ENCODE data around the gene PIGA.
"Not testable (repeated sequence)": the region's sequence is repeated elsewhere in the genome, so short reads cannot be mapped to it uniquely, and the experiment has no call there.

Gene PIGA

GRCh38 chrX:15343075-15343476, 7.8 kb upstream of the PIGA start:
- H3K4me1 Mint-ChIP-seq (ENCODE audit: low read depth), result no peaks in the 10 kb centered on the region
- no peak for DNase-seq
- no peaks in the 10 kb centered on the region for H3K36me3 Mint-ChIP-seq (ENCODE audit: low read depth)
- H3K4me3 Mint-ChIP-seq, result no peak overlapping the region
- peaks cover 72% of the 10 kb centered on the region for H3K27me3 Mint-ChIP-seq
- H3K9me3 Mint-ChIP-seq, result no peaks in the 10 kb centered on the region
- H3K27ac Mint-ChIP-seq, result no peak overlapping the region

- no peak overlapping the region for H3K4me3 Mint-ChIP-seq
- H3K27me3 Mint-ChIP-seq, result peaks cover 74% of the 10 kb centered on the region
- DNase-seq, result no peak
- H3K9me3 Mint-ChIP-seq, result no peaks in the 10 kb centered on the region
- peaks cover 5% of the 10 kb centered on the region for H3K4me1 Mint-ChIP-seq (ENCODE audit: low read depth)
- H3K27ac Mint-ChIP-seq, result no peak overlapping the region
- no peaks in the 10 kb centered on the region for H3K36me3 Mint-ChIP-seq (ENCODE audit: low read depth)
Measured at GRCh38 chrX:15340867-15341266, 5.5 kb upstream of the PIGA start.

- DNase-seq, result no peak
- Mint-ChIP-seq H3K4me3 (peak overlapping the region; percentile 89), H3K4me1 (ENCODE audit: low read depth) (peaks cover 14% of the 10 kb centered on the region), H3K9me3 (no peaks in the 10 kb centered on the region), H3K27ac (peak overlapping the region; percentile 84), H3K36me3 (ENCODE audit: low read depth) (peaks cover 23% of the 10 kb centered on the region), H3K27me3 (peaks cover 48% of the 10 kb centered on the region)
Measured at GRCh38 chrX:15336023-15336413, 695 bp upstream of the PIGA start.

- H3K27ac Mint-ChIP-seq, result peak overlapping the region; percentile 95
- peaks cover 40% of the 10 kb centered on the region for H3K27me3 Mint-ChIP-seq
- no peak for DNase-seq
- no peaks in the 10 kb centered on the region for H3K9me3 Mint-ChIP-seq
- peaks cover 14% of the 10 kb centered on the region for H3K4me1 Mint-ChIP-seq (ENCODE audit: low read depth)
- peaks cover 32% of the 10 kb centered on the region for H3K36me3 Mint-ChIP-seq (ENCODE audit: low read depth)
- H3K4me3 Mint-ChIP-seq, result peak overlapping the region; percentile 89
Measured at GRCh38 chrX:15334561-15334960, 762 bp downstream of the PIGA start.

- Mint-ChIP-seq H3K36me3 (ENCODE audit: low read depth) (peaks cover 60% of the 10 kb centered on the region), H3K27me3 (peaks cover 11% of the 10 kb centered on the region), H3K4me3 (no peak overlapping the region), H3K27ac (no peak overlapping the region), H3K9me3 (no peaks in the 10 kb centered on the region), H3K4me1 (ENCODE audit: low read depth) (peaks cover 3% of the 10 kb centered on the region)
- DNase-seq, result no peak
Measured at GRCh38 chrX:15328821-15329220, 6.5 kb downstream of the PIGA start.

GRCh38 chrX:15328131-15328530, 7.2 kb downstream of the PIGA start:
- Mint-ChIP-seq H3K27ac (no peak overlapping the region), H3K27me3 (peaks cover 14% of the 10 kb centered on the region), H3K4me1 (ENCODE audit: low read depth) (peaks cover 3% of the 10 kb centered on the region), H3K9me3 (no peaks in the 10 kb centered on the region), H3K4me3 (no peak overlapping the region), H3K36me3 (ENCODE audit: low read depth) (peaks cover 67% of the 10 kb centered on the region)
- no peak for DNase-seq

- no peak overlapping the region for H3K27ac Mint-ChIP-seq
- H3K27me3 Mint-ChIP-seq, result peaks cover 16% of the 10 kb centered on the region
- no peaks in the 10 kb centered on the region for H3K9me3 Mint-ChIP-seq
- no peak overlapping the region for H3K4me3 Mint-ChIP-seq
- H3K4me1 Mint-ChIP-seq (ENCODE audit: low read depth), result no peaks in the 10 kb centered on the region
- DNase-seq, result no peak
- peaks cover 58% of the 10 kb centered on the region for H3K36me3 Mint-ChIP-seq (ENCODE audit: low read depth)
Measured at GRCh38 chrX:15322472-15322871, 12.9 kb downstream of the PIGA start.

- peaks cover 57% of the 10 kb centered on the region for H3K36me3 Mint-ChIP-seq (ENCODE audit: low read depth)
- no peaks in the 10 kb centered on the region for H3K4me1 Mint-ChIP-seq (ENCODE audit: low read depth)
- no peaks in the 10 kb centered on the region for H3K9me3 Mint-ChIP-seq
- H3K27ac Mint-ChIP-seq, result no peak overlapping the region
- H3K27me3 Mint-ChIP-seq, result peaks cover 16% of the 10 kb centered on the region
- no peak overlapping the region for H3K4me3 Mint-ChIP-seq
- no peak for DNase-seq
Measured at GRCh38 chrX:15322072-15322471, 13.3 kb downstream of the PIGA start.

GRCh38 chrX:15321447-15321846, 13.9 kb downstream of the PIGA start:
- Mint-ChIP-seq H3K4me1 (ENCODE audit: low read depth) (no peaks in the 10 kb centered on the region), H3K36me3 (ENCODE audit: low read depth) (peaks cover 57% of the 10 kb centered on the region), H3K27ac (no peak overlapping the region), H3K9me3 (no peaks in the 10 kb centered on the region), H3K27me3 (peaks cover 16% of the 10 kb centered on the region), H3K4me3 (no peak overlapping the region)
- no peak for DNase-seq

GRCh38 chrX:15320297-15320696, 15.0 kb downstream of the PIGA start:
- Mint-ChIP-seq H3K27me3 (peaks cover 16% of the 10 kb centered on the region), H3K36me3 (ENCODE audit: low read depth) (peaks cover 51% of the 10 kb centered on the region), H3K4me3 (no peak overlapping the region), H3K9me3 (no peaks in the 10 kb centered on the region), H3K27ac (no peak overlapping the region), H3K4me1 (ENCODE audit: low read depth) (no peaks in the 10 kb centered on the region)
- DNase-seq, result no peak

GRCh38 chrX:15319075-15319474, 16.2 kb downstream of the PIGA start:
- H3K27ac Mint-ChIP-seq, result no peak overlapping the region
- peaks cover 42% of the 10 kb centered on the region for H3K36me3 Mint-ChIP-seq (ENCODE audit: low read depth)
- H3K27me3 Mint-ChIP-seq, result peaks cover 18% of the 10 kb centered on the region
- no peaks in the 10 kb centered on the region for H3K4me1 Mint-ChIP-seq (ENCODE audit: low read depth)
- H3K9me3 Mint-ChIP-seq, result no peaks in the 10 kb centered on the region
- DNase-seq, result no peak
- no peak overlapping the region for H3K4me3 Mint-ChIP-seq

GRCh38 chrX:15315509-15315908, 19.8 kb downstream of the PIGA start, which contains the start of gene ASB11:
Gene ASB11, minus strand, starts transcription at chrX:15315640. Its CDS starts 35 bp downstream, at chrX:15315605.
- Mint-ChIP-seq H3K27ac (no peak within 1 kb of the TSS), H3K9me3 (no peaks in the 10 kb centered on the region), H3K27me3 (peaks cover 10% of the 10 kb centered on the region), H3K4me1 (ENCODE audit: low read depth) (no peaks in the 10 kb centered on the region), H3K4me3 (no peak within 1 kb of the TSS), H3K36me3 (ENCODE audit: low read depth) (peaks cover 15% of the 10 kb centered on the region)
- no peak for DNase-seq

GRCh38 chrX:15314472-15314871, 20.9 kb downstream of the PIGA start:
- peaks cover 9% of the 10 kb centered on the region for H3K36me3 Mint-ChIP-seq (ENCODE audit: low read depth)
- peaks cover 13% of the 10 kb centered on the region for H3K27me3 Mint-ChIP-seq

GRCh38 chrX:15311119-15311518, 24.2 kb downstream of the PIGA start:
- Mint-ChIP-seq H3K36me3 (ENCODE audit: low read depth) (no peaks in the 10 kb centered on the region), H3K4me3 (no peak overlapping the region), H3K4me1 (ENCODE audit: low read depth) (no peaks in the 10 kb centered on the region), H3K9me3 (no peaks in the 10 kb centered on the region), H3K27me3 (peaks cover 32% of the 10 kb centered on the region), H3K27ac (no peak overlapping the region)
- DNase-seq, result no peak

More at GRCh38 chrX:15314472-15314871, 20.9 kb downstream of the PIGA start:
- Mint-ChIP-seq H3K9me3 (no peaks in the 10 kb centered on the region), H3K4me1 (ENCODE audit: low read depth) (no peaks in the 10 kb centered on the region), H3K27ac (no peak overlapping the region), H3K4me3 (no peak overlapping the region)
- DNase-seq, result no peak

GRCh38 chrX:15310117-15310516, 25.2 kb downstream of the PIGA start:
- Mint-ChIP-seq H3K27me3 (peaks cover 38% of the 10 kb centered on the region), H3K4me3 (no peak overlapping the region), H3K27ac (no peak overlapping the region), H3K9me3 (no peaks in the 10 kb centered on the region), H3K4me1 (ENCODE audit: low read depth) (no peaks in the 10 kb centered on the region), H3K36me3 (ENCODE audit: low read depth) (no peaks in the 10 kb centered on the region)
- DNase-seq, result no peak

- H3K9me3 Mint-ChIP-seq; H3K4me3 Mint-ChIP-seq; H3K27ac Mint-ChIP-seq; H3K4me1 Mint-ChIP-seq (ENCODE audit: low read depth); H3K36me3 Mint-ChIP-seq (ENCODE audit: low read depth); DNase-seq: not testable (repeated sequence)
- peaks cover 52% of the 10 kb centered on the region for H3K27me3 Mint-ChIP-seq
Measured at GRCh38 chrX:15305899-15306298, 29.4 kb downstream of the PIGA start.
